HG03060 (cell line): ENCODE measurements around the gene GALNT17.

Experiments used
- ATAC-seq: cut with Tn5 transposase; IDR thresholded peaks from one replicate; pipeline ENCODE4 v1.9.1; 2021; ENCODE audit warnings: low read depth, moderate number of reproducible peaks; ENCODE audit not compliant: unreplicated experiment

Gene GALNT17

GRCh38 chr7:71485586-71485985 lies 353.6 kb downstream of the GALNT17 start:
- no peak for ATAC-seq

GRCh38 chr7:71486414-71486813 lies 354.5 kb downstream of the GALNT17 start:
- no peak for ATAC-seq

- ATAC-seq = no peak
Observed at GRCh38 chr7:71486856-71487628, 355.1 kb downstream of the GALNT17 start.

- ATAC-seq = no peak
Observed at GRCh38 chr7:71488308-71488707, 356.4 kb downstream of the GALNT17 start.

GRCh38 chr7:71491336-71491735 lies 359.4 kb downstream of the GALNT17 start:
- ATAC-seq = no peak

DNA sequence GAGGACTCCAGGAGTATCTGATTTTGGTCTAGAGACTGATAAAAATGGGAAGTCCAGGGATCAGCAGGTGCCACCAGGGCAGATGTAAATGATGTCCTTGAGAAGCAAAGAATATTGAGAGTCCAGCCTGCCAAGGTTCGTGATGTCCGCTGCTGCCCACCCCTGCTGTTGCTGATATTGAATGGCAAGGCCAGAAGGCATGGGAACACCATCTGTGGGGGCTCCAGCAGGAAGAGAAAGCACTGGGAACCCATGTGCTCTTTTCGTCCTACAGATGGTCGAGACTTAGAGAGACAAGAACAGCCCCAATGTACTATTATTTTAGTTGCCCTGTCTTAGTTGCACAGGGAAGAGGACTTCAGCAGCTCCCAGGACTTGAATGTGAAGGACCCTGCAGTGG lies 363.9 kb downstream of the GALNT17 start:
- no peak for ATAC-seq

DNA sequence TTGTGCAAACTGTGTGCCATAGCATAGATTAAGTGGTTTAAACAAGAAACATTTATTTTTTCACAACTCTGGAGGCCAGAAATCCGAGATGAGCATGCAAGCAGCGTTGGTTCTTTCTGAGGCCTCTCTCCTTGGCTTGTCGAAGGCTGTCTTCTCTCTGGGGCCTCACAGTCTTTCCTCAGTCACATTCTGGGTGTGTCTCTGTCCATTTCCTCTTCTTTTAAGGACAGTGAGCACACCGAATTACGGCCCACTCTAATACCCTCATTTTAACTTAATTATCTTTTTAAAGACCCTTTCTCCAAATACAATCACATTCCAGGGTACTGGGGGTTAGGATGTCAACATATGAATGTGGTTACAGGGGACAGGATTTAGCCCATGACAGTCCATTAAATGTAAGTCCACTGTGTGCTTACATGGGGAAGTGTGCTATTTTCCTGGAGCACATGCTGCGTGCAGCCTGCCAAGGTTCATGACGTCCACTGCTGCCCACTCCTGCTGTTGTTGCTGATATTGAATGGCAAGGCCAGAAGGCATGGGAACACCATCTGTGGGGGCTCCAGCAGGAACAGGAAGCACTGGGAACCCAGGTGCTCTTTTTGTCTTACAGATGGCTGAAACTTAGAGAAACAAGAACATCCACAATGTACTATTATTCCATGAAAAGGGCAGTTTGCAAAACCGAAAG lies 365.5 kb downstream of the GALNT17 start:
- no peak for ATAC-seq

DNA sequence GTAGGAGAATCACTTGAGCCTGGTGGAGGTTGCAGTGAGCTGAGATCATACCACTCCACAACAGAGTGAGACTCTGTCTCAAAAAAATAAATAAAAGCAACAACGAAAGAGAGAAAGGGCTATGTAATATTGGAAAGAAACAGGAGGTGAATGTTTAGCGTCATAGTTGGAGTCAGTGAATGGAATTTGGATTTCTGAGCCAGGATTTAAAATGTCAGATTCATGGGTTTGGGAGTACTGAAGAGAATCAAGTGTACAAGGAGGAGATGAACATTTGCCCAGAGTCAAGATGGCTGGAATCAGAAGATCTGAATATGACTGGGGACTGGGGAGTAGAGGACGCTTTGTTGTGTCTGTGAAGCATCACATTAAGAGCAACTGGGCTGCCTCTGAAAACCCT lies 366.4 kb downstream of the GALNT17 start:
- ATAC-seq = no peak

DNA sequence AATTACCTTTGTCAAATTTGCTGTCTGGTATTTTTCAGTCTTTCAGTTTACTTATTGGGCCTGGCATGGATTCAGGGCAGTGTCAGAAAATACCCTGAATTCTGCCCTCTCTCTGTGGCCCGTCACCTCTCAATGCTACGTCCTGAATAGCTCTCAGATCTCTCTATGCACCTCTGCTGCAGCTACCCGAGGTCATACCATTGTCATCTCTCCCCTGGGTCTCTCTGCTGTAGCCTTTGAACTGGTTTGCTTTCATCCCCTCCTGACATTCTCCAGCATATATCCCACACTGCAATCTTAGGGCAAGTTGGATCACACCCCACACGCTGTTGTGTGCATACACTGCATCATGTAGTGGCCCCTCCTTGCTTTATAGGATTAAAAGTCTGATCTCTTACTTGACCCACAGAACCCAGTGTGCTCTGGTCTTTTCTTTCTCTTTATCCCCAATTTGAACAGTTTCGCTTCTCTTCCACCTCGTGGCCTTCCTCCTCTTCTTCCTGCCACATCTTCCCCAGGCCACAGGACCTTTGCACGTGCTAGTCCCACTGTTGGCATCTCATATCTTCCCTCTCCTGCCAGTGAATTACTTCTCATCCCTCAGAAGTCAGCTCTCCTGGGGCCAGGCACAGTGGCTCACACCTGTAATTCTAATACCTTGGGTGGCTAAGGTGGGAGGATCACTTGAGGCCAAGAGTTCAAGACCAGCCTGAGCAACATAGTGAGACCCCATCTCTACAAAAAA lies 372.9 kb downstream of the GALNT17 start:
- no peak for ATAC-seq

DNA sequence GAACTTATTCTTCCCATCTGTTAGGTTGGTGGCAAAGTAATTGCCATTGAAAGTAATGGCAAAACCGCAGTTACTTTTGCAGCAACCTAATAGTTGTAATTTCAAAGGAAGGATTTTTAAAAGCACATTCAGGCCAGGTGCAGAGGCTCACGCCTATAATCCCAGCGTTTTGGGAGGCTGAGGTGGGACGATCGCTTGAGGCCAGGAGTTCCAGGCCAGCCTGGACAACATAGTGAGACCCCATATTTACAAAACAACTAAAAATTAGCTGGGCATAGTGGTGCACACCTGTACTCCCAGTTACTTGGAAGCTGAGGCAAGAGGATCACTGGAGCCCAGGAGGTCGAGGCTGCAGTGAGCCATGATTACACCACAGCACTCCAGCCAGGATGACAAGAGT lies 374.9 kb downstream of the GALNT17 start:
- no peak for ATAC-seq

GRCh38 chr7:71507680-71508602 lies 376.0 kb downstream of the GALNT17 start:
- no peak for ATAC-seq

DNA sequence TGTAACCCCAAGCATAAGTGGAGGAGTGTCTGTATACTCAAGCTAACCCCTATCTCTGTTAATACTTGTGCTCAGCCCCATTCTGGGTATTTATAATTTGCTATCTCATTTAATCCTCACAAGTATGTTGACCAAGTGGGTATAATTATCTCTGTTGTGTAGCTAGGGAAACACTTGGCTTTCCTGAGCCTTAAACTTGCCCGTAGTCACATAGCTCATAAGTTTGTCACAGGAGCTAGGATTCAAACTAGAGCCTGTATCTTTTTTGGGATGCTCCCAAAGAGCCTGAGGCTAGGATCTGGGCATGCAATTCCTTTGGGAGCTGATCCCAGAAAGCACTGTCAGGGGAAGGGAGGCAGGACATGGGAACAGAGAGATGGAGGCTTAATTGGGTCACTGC lies 377.4 kb downstream of the GALNT17 start:
- no peak for ATAC-seq

- ATAC-seq = no peak
Observed at GRCh38 chr7:71511361-71511807, 379.4 kb downstream of the GALNT17 start.

- no peak for ATAC-seq
Observed at GRCh38 chr7:71517940-71518699, 386.2 kb downstream of the GALNT17 start.

DNA sequence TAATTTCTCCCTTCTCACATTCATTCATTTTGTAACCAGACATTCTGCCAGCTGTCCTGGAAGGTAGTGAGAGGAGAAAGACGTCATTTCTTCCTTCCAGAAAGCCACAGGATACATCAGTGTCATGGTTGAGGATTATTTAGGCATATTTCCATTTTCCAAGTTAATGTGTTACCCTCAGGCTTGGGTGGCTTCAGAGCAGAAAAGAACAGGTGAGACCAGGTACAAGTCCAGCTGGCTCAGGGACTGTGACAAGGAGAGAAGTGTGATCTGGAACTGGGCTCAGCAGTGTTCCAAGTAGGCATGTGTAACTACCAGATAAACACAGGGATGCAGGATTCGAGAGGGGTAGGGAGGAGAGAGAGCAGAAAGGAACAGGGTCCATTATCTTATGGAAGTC lies 386.9 kb downstream of the GALNT17 start:
- no peak for ATAC-seq

DNA sequence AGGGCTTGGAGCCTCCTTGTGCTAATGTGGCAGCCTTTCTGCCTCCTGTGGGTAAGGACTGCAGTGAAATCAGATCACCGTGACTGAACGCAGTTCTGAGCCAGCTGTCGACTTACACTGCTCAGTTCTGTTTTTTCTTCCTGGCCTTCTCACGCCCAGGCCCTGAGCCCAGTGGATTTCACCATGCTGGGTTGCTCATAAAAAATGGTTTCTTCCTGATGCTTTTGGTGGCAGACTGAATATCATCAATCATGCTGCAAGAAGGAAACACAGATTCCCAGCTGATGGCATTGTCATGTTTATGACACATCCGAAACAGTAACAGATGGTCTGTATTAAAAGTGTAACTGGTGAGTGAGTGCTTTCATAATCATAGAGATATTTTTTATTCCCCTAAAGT lies 389.6 kb downstream of the GALNT17 start:
- no peak for ATAC-seq

- ATAC-seq = no peak
Observed at GRCh38 chr7:71526106-71526505, 394.2 kb downstream of the GALNT17 start.

- no peak for ATAC-seq
Observed at GRCh38 chr7:71527213-71527612, 395.3 kb downstream of the GALNT17 start.

- ATAC-seq = no peak
Observed at GRCh38 chr7:71535616-71536015, 403.7 kb downstream of the GALNT17 start.

DNA sequence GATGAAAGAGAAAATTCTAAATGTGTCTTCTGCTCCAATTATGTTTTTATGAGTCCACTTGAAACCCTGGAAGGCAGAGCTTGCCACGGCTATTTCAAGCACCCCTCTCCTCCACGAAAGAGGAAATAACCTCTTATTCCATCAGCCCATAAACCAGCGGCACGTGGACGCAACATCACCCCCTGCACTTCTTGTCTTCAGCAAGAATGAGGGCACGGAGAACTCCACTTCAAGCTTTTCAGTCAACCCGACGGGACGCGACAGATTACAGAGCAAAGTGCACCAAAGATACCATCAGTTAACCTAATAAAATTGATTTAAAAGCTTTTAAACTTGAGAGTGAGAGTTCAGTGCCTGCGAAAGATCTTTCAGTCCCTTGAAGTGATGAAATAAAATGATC lies 406.3 kb downstream of the GALNT17 start:
- no peak for ATAC-seq
